HG03039 (cell line): ENCODE data around the gene MSN.

ENCODE experiments used
- ATAC-seq: cut with Tn5 transposase; IDR thresholded peaks from one replicate; pipeline ENCODE4 v1.9.1; 2021; ENCODE audit warnings: mild to moderate bottlenecking, moderate library complexity; ENCODE audit not compliant: unreplicated experiment

Gene MSN

DNA sequence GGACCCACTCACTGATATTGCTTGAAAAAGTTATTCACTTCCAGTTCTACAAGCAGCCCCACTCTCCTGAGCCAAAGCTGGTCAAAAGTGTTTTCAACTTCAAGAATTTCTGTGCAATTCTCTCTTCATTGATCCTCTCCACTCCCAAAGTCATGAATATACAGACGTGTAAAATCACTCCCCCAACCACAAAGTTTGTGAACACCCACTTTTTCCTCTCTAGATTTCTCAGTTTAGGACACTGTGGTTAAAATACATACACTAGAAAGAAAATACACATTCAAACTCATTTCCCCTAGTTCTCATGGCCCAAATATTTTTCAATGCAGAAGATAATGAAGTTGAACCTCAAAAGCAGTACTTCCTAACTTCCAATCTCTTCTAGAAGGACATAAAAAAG is 116.3 kb downstream of the MSN start:
- ATAC-seq = no peak
